ENCODE measurements around the gene MIB2. TPM values are rescaled to one million over a fixed set of nuclear protein-coding genes. Genes with fewer than 3 reads are reported as not detected.
A peak's percentile ranks its signal among the peaks of the same experiment; 100 is the strongest.

The MIB2 gene
- 10 to 100 TPM; 37.4 to 40.3 (median 37.7) TPM for total RNA-seq

- no peaks in the 10 kb centered on the region for H3K9me3 Mint-ChIP-seq
- ATAC-seq (peak; percentile 89), DNase-seq (peak; percentile 98)
- H3K4me3 Mint-ChIP-seq: peak within 1 kb of the TSS; percentile 93
- H3K36me3 Mint-ChIP-seq (ENCODE audit: insufficient read depth): peaks cover 3% of the 10 kb centered on the region
- no peaks in the 10 kb centered on the region for H3K27me3 Mint-ChIP-seq (ENCODE audit: low read depth)
- peaks cover 33% of the 10 kb centered on the region for H3K4me1 Mint-ChIP-seq (ENCODE audit: low read depth)
Observed at GRCh38 chr1:1615256-1616044, at the start of gene MIB2. TSS of gene MIB2 (plus strand) at chr1:1615500. CDS start at chr1:1623453, 7,953 bp downstream.

GRCh38 chr1:1567152-1567875 is 48.0 kb upstream of the MIB2 start:
- DNase-seq: no peak
- Mint-ChIP-seq H3K4me1 (ENCODE audit: low read depth) (peaks cover 42% of the 10 kb centered on the region), H3K9me3 (no peaks in the 10 kb centered on the region), H3K27me3 (ENCODE audit: low read depth) (no peaks in the 10 kb centered on the region), H3K4me3 (no peak overlapping the region), H3K36me3 (ENCODE audit: insufficient read depth) (peaks cover 30% of the 10 kb centered on the region)
- ATAC-seq: no peak

GRCh38 chr1:1567891-1568291 is 47.4 kb upstream of the MIB2 start:
- Mint-ChIP-seq H3K27me3 (ENCODE audit: low read depth) (no peaks in the 10 kb centered on the region), H3K4me1 (ENCODE audit: low read depth) (peaks cover 42% of the 10 kb centered on the region), H3K36me3 (ENCODE audit: insufficient read depth) (peaks cover 30% of the 10 kb centered on the region)

GRCh38 chr1:1569341-1569740 is 46.0 kb upstream of the MIB2 start:
- Mint-ChIP-seq H3K9me3 (no peaks in the 10 kb centered on the region), H3K27me3 (ENCODE audit: low read depth) (no peaks in the 10 kb centered on the region), H3K36me3 (ENCODE audit: insufficient read depth) (peaks cover 25% of the 10 kb centered on the region), H3K4me1 (ENCODE audit: low read depth) (peaks cover 46% of the 10 kb centered on the region), H3K4me3 (peak overlapping the region; percentile 24)
- DNase-seq (no peak), ATAC-seq (no peak)

More at GRCh38 chr1:1567891-1568291, 47.4 kb upstream of the MIB2 start:
- no peak for DNase-seq
- no peak for ATAC-seq
- H3K9me3 Mint-ChIP-seq: no peaks in the 10 kb centered on the region
- no peak overlapping the region for H3K4me3 Mint-ChIP-seq

- DNase-seq (peak; percentile 57), ATAC-seq (peak; percentile 86 to 87)
- no peaks in the 10 kb centered on the region for H3K9me3 Mint-ChIP-seq
- no peaks in the 10 kb centered on the region for H3K27me3 Mint-ChIP-seq (ENCODE audit: low read depth)
- H3K4me3 Mint-ChIP-seq: peak overlapping the region; percentile 95
- H3K4me1 Mint-ChIP-seq (ENCODE audit: low read depth): peaks cover 41% of the 10 kb centered on the region
- peaks cover 13% of the 10 kb centered on the region for H3K36me3 Mint-ChIP-seq (ENCODE audit: insufficient read depth)
Observed at GRCh38 chr1:1573843-1574720, 41.2 kb upstream of the MIB2 start.

GRCh38 chr1:1574721-1575537 is 40.4 kb upstream of the MIB2 start, which contains the start of gene SSU72:
TSS of gene SSU72 (minus strand) at chr1:1574863. CDS start at chr1:1574557, 306 bp downstream.
- H3K36me3 Mint-ChIP-seq (ENCODE audit: insufficient read depth): peaks cover 13% of the 10 kb centered on the region
- H3K4me1 Mint-ChIP-seq (ENCODE audit: low read depth): peaks cover 32% of the 10 kb centered on the region
- no peaks in the 10 kb centered on the region for H3K27me3 Mint-ChIP-seq (ENCODE audit: low read depth)
- peak; percentile 91 for DNase-seq
- H3K9me3 Mint-ChIP-seq: no peaks in the 10 kb centered on the region
- peak within 1 kb of the TSS; percentile 98 for H3K4me3 Mint-ChIP-seq
- ATAC-seq: peak; percentile 85 to 87

GRCh38 chr1:1577367-1578011 is 37.8 kb upstream of the MIB2 start:
- ATAC-seq: no peak
- Mint-ChIP-seq H3K27me3 (ENCODE audit: low read depth) (peaks cover 15% of the 10 kb centered on the region), H3K4me3 (no peak overlapping the region), H3K36me3 (ENCODE audit: insufficient read depth) (peaks cover 4% of the 10 kb centered on the region), H3K4me1 (ENCODE audit: low read depth) (peaks cover 17% of the 10 kb centered on the region), H3K9me3 (no peaks in the 10 kb centered on the region)
- no peak for DNase-seq

GRCh38 chr1:1578371-1578940 is 36.8 kb upstream of the MIB2 start:
- DNase-seq: no peak
- H3K27me3 Mint-ChIP-seq (ENCODE audit: low read depth): peaks cover 22% of the 10 kb centered on the region
- H3K9me3 Mint-ChIP-seq: no peaks in the 10 kb centered on the region
- no peak overlapping the region for H3K4me3 Mint-ChIP-seq
- ATAC-seq: no peak
- peaks cover 2% of the 10 kb centered on the region for H3K36me3 Mint-ChIP-seq (ENCODE audit: insufficient read depth)
- peaks cover 14% of the 10 kb centered on the region for H3K4me1 Mint-ChIP-seq (ENCODE audit: low read depth)

GRCh38 chr1:1582585-1583346 is 32.5 kb upstream of the MIB2 start:
- Mint-ChIP-seq H3K9me3 (no peaks in the 10 kb centered on the region), H3K4me3 (no peak overlapping the region), H3K27me3 (ENCODE audit: low read depth) (peaks cover 30% of the 10 kb centered on the region), H3K4me1 (ENCODE audit: low read depth) (no peaks in the 10 kb centered on the region), H3K36me3 (ENCODE audit: insufficient read depth) (no peaks in the 10 kb centered on the region)
- DNase-seq: no peak
- no peak for ATAC-seq

GRCh38 chr1:1583347-1584010 is 31.8 kb upstream of the MIB2 start:
- DNase-seq: no peak
- no peak overlapping the region for H3K4me3 Mint-ChIP-seq
- no peaks in the 10 kb centered on the region for H3K9me3 Mint-ChIP-seq
- H3K4me1 Mint-ChIP-seq (ENCODE audit: low read depth): no peaks in the 10 kb centered on the region
- H3K36me3 Mint-ChIP-seq (ENCODE audit: insufficient read depth): no peaks in the 10 kb centered on the region
- ATAC-seq: no peak
- H3K27me3 Mint-ChIP-seq (ENCODE audit: low read depth): peaks cover 31% of the 10 kb centered on the region

GRCh38 chr1:1591452-1591851 is 23.8 kb upstream of the MIB2 start:
- no peak for ATAC-seq
- H3K36me3 Mint-ChIP-seq (ENCODE audit: insufficient read depth): no peaks in the 10 kb centered on the region
- no peak overlapping the region for H3K4me3 Mint-ChIP-seq
- no peaks in the 10 kb centered on the region for H3K4me1 Mint-ChIP-seq (ENCODE audit: low read depth)
- no peak for DNase-seq
- no peaks in the 10 kb centered on the region for H3K9me3 Mint-ChIP-seq
- H3K27me3 Mint-ChIP-seq (ENCODE audit: low read depth): peaks cover 10% of the 10 kb centered on the region
